ENCODE data around the gene CAND2. TPM values are rescaled to one million over a fixed set of nuclear protein-coding genes. Genes with fewer than 3 reads are reported as not detected.
"Not testable (repeated sequence)": the region's sequence is repeated elsewhere in the genome, so short reads cannot be mapped to it uniquely, and the experiment has no call there.

The CAND2 gene
- total RNA-seq, 1 donor: 0.84 TPM

GRCh38 chr3:12759693-12760565 lies 36.6 kb upstream of the CAND2 start:
- no peaks in the 10 kb centered on the region for H3K4me1 ChIP-seq (ENCODE audit: insufficient read depth, low read length)
- no peaks in the 10 kb centered on the region for H3K9me3 ChIP-seq (ENCODE audit: low read depth, low read length)
- no peak overlapping the region for H3K4me3 ChIP-seq (ENCODE audit: low read length)
- H3K27me3 ChIP-seq (ENCODE audit: insufficient read depth, low read length): no peaks in the 10 kb centered on the region

GRCh38 chr3:12764171-12764776 lies 32.2 kb upstream of the CAND2 start:
- Histone ChIP-seq H3K9me3 (ENCODE audit: low read depth, low read length) (no peaks in the 10 kb centered on the region), H3K4me1 (ENCODE audit: insufficient read depth, low read length) (no peaks in the 10 kb centered on the region), H3K4me3 (ENCODE audit: low read length) (no peak overlapping the region), H3K27me3 (ENCODE audit: insufficient read depth, low read length) (no peaks in the 10 kb centered on the region)

GRCh38 chr3:12766541-12766940 lies 29.9 kb upstream of the CAND2 start:
- Histone ChIP-seq H3K27me3 (ENCODE audit: insufficient read depth, low read length) (no peaks in the 10 kb centered on the region), H3K4me3 (ENCODE audit: low read length) (no peak overlapping the region), H3K9me3 (ENCODE audit: low read depth, low read length) (no peaks in the 10 kb centered on the region), H3K4me1 (ENCODE audit: insufficient read depth, low read length) (no peaks in the 10 kb centered on the region)

- H3K9me3 ChIP-seq (ENCODE audit: low read depth, low read length): no peaks in the 10 kb centered on the region
- H3K27me3 ChIP-seq (ENCODE audit: insufficient read depth, low read length): no peaks in the 10 kb centered on the region
- H3K4me3 ChIP-seq (ENCODE audit: low read length): no peak overlapping the region
- H3K4me1 ChIP-seq (ENCODE audit: insufficient read depth, low read length): no peaks in the 10 kb centered on the region
Observed at GRCh38 chr3:12768579-12769527, 27.6 kb upstream of the CAND2 start.

- H3K9me3 ChIP-seq (ENCODE audit: low read depth, low read length): no peaks in the 10 kb centered on the region
- H3K27me3 ChIP-seq (ENCODE audit: insufficient read depth, low read length): no peaks in the 10 kb centered on the region
- no peak overlapping the region for H3K4me3 ChIP-seq (ENCODE audit: low read length)
- H3K4me1 ChIP-seq (ENCODE audit: insufficient read depth, low read length): no peaks in the 10 kb centered on the region
Observed at GRCh38 chr3:12769761-12770160, 26.7 kb upstream of the CAND2 start.

- no peak overlapping the region for H3K4me3 ChIP-seq (ENCODE audit: low read length)
- no peaks in the 10 kb centered on the region for H3K4me1 ChIP-seq (ENCODE audit: insufficient read depth, low read length)
- H3K9me3 ChIP-seq (ENCODE audit: low read depth, low read length): no peaks in the 10 kb centered on the region
- H3K27me3 ChIP-seq (ENCODE audit: insufficient read depth, low read length): no peaks in the 10 kb centered on the region
Observed at GRCh38 chr3:12771236-12771635, 25.2 kb upstream of the CAND2 start.

GRCh38 chr3:12772462-12772861 lies 24.0 kb upstream of the CAND2 start:
- H3K27me3 ChIP-seq (ENCODE audit: insufficient read depth, low read length): no peaks in the 10 kb centered on the region
- no peaks in the 10 kb centered on the region for H3K9me3 ChIP-seq (ENCODE audit: low read depth, low read length)
- H3K4me1 ChIP-seq (ENCODE audit: insufficient read depth, low read length): no peaks in the 10 kb centered on the region
- H3K4me3 ChIP-seq (ENCODE audit: low read length): no peak overlapping the region

- no peaks in the 10 kb centered on the region for H3K4me1 ChIP-seq (ENCODE audit: insufficient read depth, low read length)
- no peaks in the 10 kb centered on the region for H3K27me3 ChIP-seq (ENCODE audit: insufficient read depth, low read length)
- no peak overlapping the region for H3K4me3 ChIP-seq (ENCODE audit: low read length)
- H3K9me3 ChIP-seq (ENCODE audit: low read depth, low read length): no peaks in the 10 kb centered on the region
Observed at GRCh38 chr3:12773030-12773709, 23.3 kb upstream of the CAND2 start.

- Histone ChIP-seq H3K4me3 (ENCODE audit: low read length) (no peak overlapping the region), H3K27me3 (ENCODE audit: insufficient read depth, low read length) (no peaks in the 10 kb centered on the region)
Observed at GRCh38 chr3:12773710-12774086, 22.8 kb upstream of the CAND2 start.

GRCh38 chr3:12774619-12775018 lies 21.9 kb upstream of the CAND2 start:
- no peak overlapping the region for H3K4me3 ChIP-seq (ENCODE audit: low read length)
- H3K9me3 ChIP-seq (ENCODE audit: low read depth, low read length): no peaks in the 10 kb centered on the region
- no peaks in the 10 kb centered on the region for H3K4me1 ChIP-seq (ENCODE audit: insufficient read depth, low read length)
- no peaks in the 10 kb centered on the region for H3K27me3 ChIP-seq (ENCODE audit: insufficient read depth, low read length)

More at GRCh38 chr3:12773710-12774086, 22.8 kb upstream of the CAND2 start:
- no peaks in the 10 kb centered on the region for H3K4me1 ChIP-seq (ENCODE audit: insufficient read depth, low read length)
- no peaks in the 10 kb centered on the region for H3K9me3 ChIP-seq (ENCODE audit: low read depth, low read length)

- H3K4me3 ChIP-seq (ENCODE audit: low read length): no peak overlapping the region
- H3K4me1 ChIP-seq (ENCODE audit: insufficient read depth, low read length): no peaks in the 10 kb centered on the region
- no peaks in the 10 kb centered on the region for H3K27me3 ChIP-seq (ENCODE audit: insufficient read depth, low read length)
- H3K9me3 ChIP-seq (ENCODE audit: low read depth, low read length): no peaks in the 10 kb centered on the region
Observed at GRCh38 chr3:12775226-12775625, 21.3 kb upstream of the CAND2 start.

GRCh38 chr3:12775970-12776369 lies 20.5 kb upstream of the CAND2 start:
- H3K4me1 ChIP-seq (ENCODE audit: insufficient read depth, low read length); H3K9me3 ChIP-seq (ENCODE audit: low read depth, low read length); H3K4me3 ChIP-seq (ENCODE audit: low read length); H3K27me3 ChIP-seq (ENCODE audit: insufficient read depth, low read length): not testable (repeated sequence)

- H3K9me3 ChIP-seq (ENCODE audit: low read depth, low read length): no peaks in the 10 kb centered on the region
- no peak overlapping the region for H3K4me3 ChIP-seq (ENCODE audit: low read length)
- H3K4me1 ChIP-seq (ENCODE audit: insufficient read depth, low read length): no peaks in the 10 kb centered on the region
- H3K27me3 ChIP-seq (ENCODE audit: insufficient read depth, low read length): no peaks in the 10 kb centered on the region
Observed at GRCh38 chr3:12777171-12777570, 19.3 kb upstream of the CAND2 start.

- peaks cover 10% of the 10 kb centered on the region for H3K27me3 ChIP-seq (ENCODE audit: insufficient read depth, low read length)
- no peaks in the 10 kb centered on the region for H3K4me1 ChIP-seq (ENCODE audit: insufficient read depth, low read length)
- no peak overlapping the region for H3K4me3 ChIP-seq (ENCODE audit: low read length)
- no peaks in the 10 kb centered on the region for H3K9me3 ChIP-seq (ENCODE audit: low read depth, low read length)
Observed at GRCh38 chr3:12780751-12781150, 15.7 kb upstream of the CAND2 start.

Measured in mononuclear cell (primary cell).